ENCODE measurements around the gene CAMTA1. TPM values are rescaled to one million over a fixed set of nuclear protein-coding genes. Genes with fewer than 3 reads are reported as not detected.

CAMTA1 gene
- polyA plus RNA-seq, 1 of the 3 experiments (the other 2 are of a cell fraction) = 63.1 TPM

GRCh38 chr1:7103874-7104273, 318.6 kb downstream of the CAMTA1 start:
- ChIA-PET CTCF (no interaction called here), POLR2A (no interaction called here)
- no peak overlapping the region for H3K4me3 ChIP-seq (ENCODE audit: low read depth in 2 of 2, low read length in 1 of 2)
- WGBS (ENCODE audit: low lambda C conversion rate) = 68% methylated on average over 6 of the region's 6 CpGs
- no peaks in the 10 kb centered on the region for H3K36me3 ChIP-seq (replicated peaks in 1 of 2; ENCODE audit: control insufficient read depth in 1 of 2, insufficient read depth in 2 of 2, low read length in 1 of 2)
- no peaks in the 10 kb centered on the region for H3K9me2 ChIP-seq
- no peaks in the 10 kb centered on the region for H4K20me1 ChIP-seq (ENCODE audit: insufficient read depth)
- H3K4me2 ChIP-seq = no peak overlapping the region
- TF ChIP-seq JUND (IDR thresholded peaks at IDR 0.05) (no peak), PBX3 (IDR thresholded peaks at IDR 0.05) (no peak)
- no peaks in the 10 kb centered on the region for H3K27me3 ChIP-seq (ENCODE audit: insufficient read depth)
- no peak for DNase-seq
- no peaks in the 10 kb centered on the region; a peak in 1 of 4 replicates for H3K4me1 ChIP-seq (ENCODE audit: control insufficient read depth in 1 of 2, insufficient read depth in 2 of 2, low read depth in 1 of 2, low read length in 1 of 2)
- no peak overlapping the region for H3K9ac ChIP-seq
- H2AFZ ChIP-seq (ENCODE audit: low read depth) = no peak overlapping the region
- H3K9me3 ChIP-seq = no peaks in the 10 kb centered on the region
- no peaks in the 10 kb centered on the region for H3K79me2 ChIP-seq (ENCODE audit: insufficient read depth)
- H3F3A ChIP-seq (replicated peaks; ENCODE audit: insufficient read depth) = no peaks in the 10 kb centered on the region
- no peak overlapping the region for H3K27ac ChIP-seq (ENCODE audit: low read depth in 2 of 2, low read length in 1 of 2)

- H3K27me3 ChIP-seq (ENCODE audit: insufficient read depth) = no peaks in the 10 kb centered on the region
- no peak overlapping the region for H3K9ac ChIP-seq
- ChIA-PET CTCF (no interaction called here), POLR2A (no interaction called here)
- peaks cover 0 to under 1% of the 10 kb centered on the region in 2 experiments; a peak in 1 of 4 replicates for H3K4me1 ChIP-seq (ENCODE audit: control insufficient read depth in 1 of 2, insufficient read depth in 2 of 2, low read depth in 1 of 2, low read length in 1 of 2)
- H3K27ac ChIP-seq (ENCODE audit: low read depth in 2 of 2, low read length in 1 of 2) = no peak overlapping the region
- no peak overlapping the region for H2AFZ ChIP-seq (ENCODE audit: low read depth)
- no peaks in the 10 kb centered on the region for H3K79me2 ChIP-seq (ENCODE audit: insufficient read depth)
- no peaks in the 10 kb centered on the region for H3K9me3 ChIP-seq
- no peaks in the 10 kb centered on the region for H3F3A ChIP-seq (replicated peaks; ENCODE audit: insufficient read depth)
- no peak for DNase-seq
- 100% methylated on average over 2 of the region's 2 CpGs for WGBS (ENCODE audit: low lambda C conversion rate)
- no peak for TF ChIP-seq MEF2A (IDR thresholded peaks at IDR 0.05; ENCODE audit: borderline replicate concordance, low read depth)
- TF ChIP-seq RFX5 (IDR thresholded peaks at IDR 0.05; ENCODE audit: low read length) = no peak
- no peak for TF ChIP-seq REST (IDR thresholded peaks at IDR 0.05; ENCODE audit: low read depth, low read length)
- TF ChIP-seq YY1 (IDR thresholded peaks at IDR 0.05; ENCODE audit: low read depth) = no peak
- no peak for TF ChIP-seq TEAD4 (IDR thresholded peaks at IDR 0.05; ENCODE audit: borderline replicate concordance, insufficient read depth)
- TF ChIP-seq POLR2AphosphoS5 (IDR thresholded peaks at IDR 0.05; ENCODE audit: low read depth, low read length) = no peak
- no peak for TF ChIP-seq RAD21 (IDR thresholded peaks at IDR 0.05; ENCODE audit: low read length)
- TF ChIP-seq ELF1 (IDR thresholded peaks at IDR 0.05) = no peak
- no peak for TF ChIP-seq GATA2 (CRISPR knock-in tag; IDR thresholded peaks at IDR 0.05)
- TF ChIP-seq CTCF (IDR thresholded peaks at IDR 0.05) = no peak
- H3K4me3 ChIP-seq (ENCODE audit: low read depth in 2 of 2, low read length in 1 of 2) = no peak overlapping the region
- no peak overlapping the region for H3K4me2 ChIP-seq
- H4K20me1 ChIP-seq (ENCODE audit: insufficient read depth) = no peaks in the 10 kb centered on the region
- no peaks in the 10 kb centered on the region for H3K9me2 ChIP-seq
- no peaks in the 10 kb centered on the region for H3K36me3 ChIP-seq (replicated peaks in 1 of 2; ENCODE audit: control insufficient read depth in 1 of 2, insufficient read depth in 2 of 2, low read length in 1 of 2)
These were observed 319.1 kb downstream of the CAMTA1 start for GRCh38 chr1:7104339-7104738.
